ENCODE data around the gene CAP1. TPM values are rescaled to one million over a fixed set of nuclear protein-coding genes. Genes with fewer than 3 reads are reported as not detected.

Gene CAP1
- total and polyA plus RNA-seq, 2 of the 13 experiments (the other 11 are each of a cell fraction or from before 2014, with no cell fraction given) = 174 to 195 TPM

DNA sequence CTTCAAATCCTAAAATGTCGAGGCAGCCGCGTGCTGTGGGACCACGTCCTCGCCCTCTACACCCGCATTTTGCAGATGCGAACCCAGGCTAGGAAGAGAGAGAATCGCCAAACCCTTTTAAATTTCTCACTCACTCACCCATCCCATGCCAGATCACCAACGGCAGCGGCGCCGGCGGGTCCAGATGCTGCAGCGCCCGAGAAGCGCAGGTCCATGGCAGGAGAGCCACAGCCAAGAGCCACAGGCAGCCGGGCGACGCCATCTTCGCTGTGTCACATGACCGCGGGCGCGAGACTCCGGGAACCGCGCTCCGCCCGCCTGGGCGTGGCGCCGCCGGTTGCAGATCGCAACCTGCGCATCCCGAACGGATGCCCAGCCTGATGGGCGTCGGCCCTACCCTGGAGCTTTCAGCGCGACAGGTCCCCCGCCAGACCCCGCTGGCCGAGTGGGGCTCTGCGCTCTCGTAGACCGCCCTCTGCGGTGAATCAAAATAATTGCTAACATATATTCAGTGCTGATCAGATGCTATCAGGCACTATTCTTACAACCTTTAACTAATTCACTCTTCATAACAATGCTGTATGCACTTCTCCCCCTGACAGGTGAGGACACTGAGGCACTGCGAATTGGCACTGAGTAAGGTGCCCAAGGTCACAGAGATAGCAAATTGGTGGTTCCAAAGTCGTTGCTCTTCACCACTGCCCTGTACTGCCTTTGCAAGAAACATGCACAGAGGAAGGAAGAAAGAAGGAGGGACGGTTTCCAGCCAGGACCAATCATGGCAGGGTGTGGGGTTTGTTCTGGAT is 56.7 kb downstream of the CAP1 start, which contains the start of gene PPT1 (continued):
- TF ChIP-seq ZNF253 (CRISPR knock-in tag; IDR thresholded peaks at IDR 0.05; ENCODE audit: borderline replicate concordance) (0 out of 2 replicates have a peak, but pooled peaks have one; percentile 56), MEIS2 (CRISPR knock-in tag; IDR thresholded peaks at IDR 0.05) (peak; percentile 67; the same call in 1 of the 2 replicates), CCAR2 (optimal IDR thresholded peaks at IDR 0.05; ENCODE audit: low read depth, low read length) (no peak), ZSCAN21 (CRISPR knock-in tag; IDR thresholded peaks at IDR 0.05; ENCODE audit: borderline replicate concordance) (no peak; the same call in 1 of the 2 replicates), ZNF720 (CRISPR knock-in tag; IDR thresholded peaks at IDR 0.05) (no peak), CBX1 (IDR thresholded peaks at IDR 0.05; ENCODE audit: low read depth) (no peak), KLF11 (CRISPR knock-in tag; IDR thresholded peaks at IDR 0.05) (no peak), NFYC (CRISPR knock-in tag; IDR thresholded peaks at IDR 0.05) (no peak; the same call in 1 of the 2 replicates), LRRFIP1 (CRISPR knock-in tag; conservative IDR thresholded peaks at IDR 0.05) (no peak), AKNA (CRISPR knock-in tag; IDR thresholded peaks at IDR 0.05; ENCODE audit: borderline replicate concordance) (no peak; the same call in 1 of the 2 replicates), MAF1 (CRISPR knock-in tag; IDR thresholded peaks at IDR 0.05; ENCODE audit: borderline replicate concordance) (0 out of 2 replicates have a peak, but pooled peaks have one; percentile 61), BCLAF1 (IDR thresholded peaks at IDR 0.05) (no peak), NR2C2 (CRISPR knock-in tag; IDR thresholded peaks at IDR 0.05; ENCODE audit: borderline replicate concordance) (no peak), ZNF746 (CRISPR knock-in tag; IDR thresholded peaks at IDR 0.05) (peak; percentile 46; the same call in 1 of the 2 replicates), CENPX (CRISPR knock-in tag; IDR thresholded peaks at IDR 0.05) (no peak), SETDB1 (CRISPR knock-in tag; IDR thresholded peaks at IDR 0.05; ENCODE audit: borderline replicate concordance) (no peak)
- TF ChIP-seq, protein P1, sequence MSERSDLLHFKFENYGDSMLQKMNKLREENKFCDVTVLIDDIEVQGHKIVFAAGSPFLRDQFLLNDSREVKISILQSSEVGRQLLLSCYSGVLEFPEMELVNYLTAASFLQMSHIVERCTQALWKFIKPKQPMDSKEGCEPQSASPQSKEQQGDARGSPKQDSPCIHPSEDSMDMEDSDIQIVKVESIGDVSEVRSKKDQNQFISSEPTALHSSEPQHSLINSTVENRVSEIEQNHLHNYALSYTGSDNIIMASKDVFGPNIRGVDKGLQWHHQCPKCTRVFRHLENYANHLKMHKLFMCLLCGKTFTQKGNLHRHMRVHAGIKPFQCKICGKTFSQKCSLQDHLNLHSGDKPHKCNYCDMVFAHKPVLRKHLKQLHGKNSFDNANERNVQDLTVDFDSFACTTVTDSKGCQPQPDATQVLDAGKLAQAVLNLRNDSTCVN (CRISPR knock-in tag; IDR thresholded peaks at IDR 0.05; ENCODE audit: borderline replicate concordance) = no peak
